Suppressor macrophage treated with lipopolysaccharide for 1 hour (primary cell): ENCODE results near the gene DNAH14.
A peak's percentile ranks its signal among the peaks of the same experiment; 100 is the strongest.

ENCODE experiments used
- DNase-seq, 3 donors: peaks; one replicate each; pipeline ENCODE4 v3.0.0-alpha.2; 2020 to 2022

Gene DNAH14

DNA sequence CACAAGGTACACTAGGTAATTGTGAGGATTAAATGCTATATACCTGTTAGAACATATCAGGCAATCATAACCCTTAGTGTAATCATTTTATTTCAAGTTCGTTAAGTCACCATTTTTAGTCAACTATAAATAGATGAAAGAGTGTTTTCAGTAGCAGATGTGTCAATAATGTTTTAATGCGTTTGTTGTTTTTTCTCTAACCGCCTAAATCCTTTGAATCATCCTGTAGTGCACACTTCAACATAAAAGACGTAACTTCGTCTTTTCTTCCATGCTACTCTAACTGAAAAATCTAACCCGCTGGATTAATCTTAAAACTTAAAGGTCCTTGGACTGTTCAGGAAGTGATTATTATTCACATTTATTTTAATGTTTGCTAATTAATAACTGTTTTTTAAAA is 505.6 kb downstream of the DNAH14 start:
- no peak for DNase-seq

GRCh38 chr1:225435487-225435886 is 506.0 kb downstream of the DNAH14 start:
- DNase-seq = no peak

DNA sequence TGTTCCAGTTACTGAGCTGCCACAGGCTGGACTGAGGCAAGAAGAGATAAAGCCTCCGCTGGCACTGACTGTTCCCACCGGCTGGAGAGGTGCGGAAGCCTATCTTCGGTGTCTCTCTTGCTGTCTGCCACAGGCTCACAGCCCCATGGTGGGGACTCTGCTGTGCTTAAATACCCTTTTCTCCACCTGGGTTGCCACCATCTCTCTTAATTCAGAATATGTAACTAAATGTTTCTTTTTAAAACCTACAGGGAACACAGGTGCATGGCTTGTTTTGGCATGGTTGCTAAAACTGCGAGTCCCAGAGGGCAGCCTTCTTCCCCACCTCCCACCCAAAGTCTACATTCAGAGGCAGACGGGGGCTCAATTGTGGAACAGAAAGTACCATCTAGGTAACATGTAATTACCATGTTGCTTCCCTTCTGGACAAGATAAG is 506.5 kb downstream of the DNAH14 start:
- no peak for DNase-seq

DNA sequence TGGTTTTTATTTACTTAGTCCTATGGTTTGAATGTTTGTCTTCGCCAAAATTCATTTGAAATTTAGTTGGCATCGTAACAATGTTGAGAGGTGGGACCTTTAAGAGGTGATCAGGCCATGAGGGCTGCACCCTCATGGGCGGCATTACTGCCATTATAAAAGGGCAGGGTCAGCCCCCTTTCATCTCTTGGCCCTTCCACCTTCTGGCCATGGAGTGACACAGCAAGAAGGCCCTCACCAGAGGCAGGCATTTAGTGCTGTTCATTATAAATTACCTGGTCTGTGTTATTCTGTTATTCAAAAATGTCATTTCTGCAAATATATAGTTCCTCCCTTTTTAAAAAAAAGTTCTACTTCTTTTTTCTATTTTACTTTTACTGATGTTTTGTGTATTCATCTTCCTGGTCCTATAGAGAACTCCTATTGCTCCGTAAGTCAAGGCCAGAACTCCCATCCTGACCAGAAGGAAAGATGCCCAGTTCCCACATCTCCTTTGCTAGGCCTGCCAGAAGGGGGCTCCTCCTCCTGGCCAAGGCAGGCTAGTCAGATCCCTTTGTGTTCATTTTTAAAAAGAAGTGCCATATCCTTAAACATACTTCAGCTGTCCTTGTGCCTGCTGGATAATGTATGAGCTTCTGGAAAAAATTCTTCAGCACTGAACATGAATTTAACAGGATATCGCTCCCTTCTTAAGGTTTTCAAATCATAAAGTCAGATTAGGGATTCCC is 508.4 kb downstream of the DNAH14 start:
- peak; percentile 52 to 60 (median 55) for DNase-seq

DNA sequence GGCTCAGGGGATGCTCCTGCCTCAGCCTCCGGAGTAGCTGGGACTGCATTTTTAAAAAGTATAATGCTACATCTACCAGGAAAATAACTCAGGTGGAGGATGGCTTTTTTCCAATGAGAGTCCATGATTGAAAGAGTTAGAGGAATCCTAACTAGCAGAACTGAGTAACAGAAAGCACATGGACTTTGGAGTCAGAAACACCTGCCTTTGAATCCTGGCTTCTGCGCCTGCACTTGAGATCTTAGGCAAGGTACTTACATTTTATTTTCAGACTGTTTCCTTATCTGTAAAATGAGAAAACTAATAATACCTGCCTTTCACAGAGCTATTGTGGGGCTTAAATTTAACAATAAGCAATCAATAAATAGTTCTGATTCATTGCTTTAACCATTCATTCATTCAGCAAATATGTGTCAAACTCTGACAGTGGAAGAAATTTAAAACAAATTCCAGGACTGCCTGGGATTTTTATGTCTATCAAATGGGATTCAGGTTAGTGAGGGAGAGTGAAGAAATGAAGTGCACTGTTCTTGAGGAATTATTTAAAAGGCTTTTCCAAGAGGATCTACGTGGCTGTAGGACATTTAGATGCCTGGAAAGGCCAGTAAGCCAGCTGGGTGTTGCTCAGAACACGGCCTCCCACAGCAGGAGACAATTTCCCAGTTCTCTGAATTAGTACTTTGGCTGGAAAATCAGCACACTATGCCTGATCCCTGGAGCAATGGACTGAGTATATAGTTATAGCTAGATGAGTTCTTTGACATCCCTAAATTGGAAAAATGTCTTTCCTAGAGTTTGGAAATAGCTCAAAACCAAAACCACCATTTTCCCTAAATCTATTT is 511.1 kb downstream of the DNAH14 start:
- no peak for DNase-seq

- peak; percentile 27 to 45 (median 37) for DNase-seq
These were observed 512.0 kb downstream of the DNAH14 start for GRCh38 chr1:225441314-225442122.

DNA sequence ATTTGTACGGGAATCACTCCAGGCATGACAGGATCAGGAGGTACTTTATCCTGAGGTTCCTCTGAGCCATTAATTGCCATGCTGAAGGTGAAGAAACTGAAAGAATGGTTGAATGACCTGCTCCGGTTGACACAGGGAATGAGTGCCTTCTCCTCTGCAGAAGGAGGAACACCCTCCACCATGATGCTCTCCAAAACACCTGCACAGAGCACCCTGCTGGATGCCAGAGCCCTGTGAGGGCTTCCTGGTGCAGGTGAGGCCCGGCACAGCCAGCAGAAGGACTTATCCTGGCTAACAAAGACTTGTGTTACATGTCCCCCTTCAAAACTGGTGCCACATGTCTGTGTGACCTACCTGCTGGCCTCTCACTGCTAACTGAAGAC is 512.6 kb downstream of the DNAH14 start:
- no peak for DNase-seq

- no peak for DNase-seq
These were observed 516.4 kb downstream of the DNAH14 start for GRCh38 chr1:225445639-225446594.

DNA sequence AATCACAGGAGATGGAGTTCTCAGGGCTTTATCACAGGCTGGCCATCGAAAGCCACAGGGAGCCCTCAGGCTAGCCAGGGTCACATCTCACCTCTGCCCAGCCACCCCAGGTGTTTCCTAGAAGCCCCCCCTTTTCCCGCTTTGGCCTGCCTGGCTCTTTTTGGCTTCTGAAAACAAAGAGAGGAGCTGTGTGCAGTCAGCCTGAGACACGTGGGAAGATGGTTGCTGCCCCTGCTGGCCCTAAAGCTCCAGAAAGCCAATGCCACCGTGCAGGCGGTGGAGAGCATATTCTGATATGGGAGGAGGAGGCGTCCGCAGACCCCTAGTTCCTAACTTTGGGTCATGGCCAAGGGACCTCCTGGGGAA is 517.1 kb downstream of the DNAH14 start:
- no peak for DNase-seq

DNA sequence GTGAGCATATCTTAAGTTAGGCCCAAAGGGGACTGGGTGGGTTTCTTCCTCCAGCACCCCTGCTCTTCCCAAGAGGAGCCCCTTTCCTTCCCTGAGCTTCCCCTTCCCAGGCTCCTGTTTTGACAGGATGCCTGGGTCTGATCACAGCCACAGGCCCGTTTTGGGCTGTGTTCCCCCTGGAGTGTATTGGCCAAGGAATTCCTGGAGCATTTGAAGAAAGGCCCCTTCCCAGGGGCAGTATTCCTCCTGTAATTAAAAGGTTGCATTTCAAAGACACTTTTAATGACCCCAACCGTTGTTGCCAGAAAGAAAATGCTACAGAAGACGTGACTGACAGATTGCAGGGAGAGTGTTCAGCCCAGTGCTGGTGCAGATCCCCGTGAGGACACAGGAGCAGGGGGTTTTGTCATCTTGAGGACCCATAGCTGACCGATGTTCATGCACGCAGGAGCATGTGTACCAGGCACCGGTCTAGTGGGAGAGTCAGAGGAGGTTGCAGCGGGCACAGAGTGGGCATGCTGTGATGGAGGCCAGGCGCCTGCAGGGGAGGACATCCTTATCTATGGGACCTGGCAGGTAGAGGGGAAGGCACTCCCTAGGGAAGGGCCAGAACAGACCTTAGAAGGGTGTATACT is 517.6 kb downstream of the DNAH14 start:
- no peak for DNase-seq

GRCh38 chr1:225447650-225448089 is 518.2 kb downstream of the DNAH14 start:
- peak in 1 of 3 donors; percentile 38 for DNase-seq

DNA sequence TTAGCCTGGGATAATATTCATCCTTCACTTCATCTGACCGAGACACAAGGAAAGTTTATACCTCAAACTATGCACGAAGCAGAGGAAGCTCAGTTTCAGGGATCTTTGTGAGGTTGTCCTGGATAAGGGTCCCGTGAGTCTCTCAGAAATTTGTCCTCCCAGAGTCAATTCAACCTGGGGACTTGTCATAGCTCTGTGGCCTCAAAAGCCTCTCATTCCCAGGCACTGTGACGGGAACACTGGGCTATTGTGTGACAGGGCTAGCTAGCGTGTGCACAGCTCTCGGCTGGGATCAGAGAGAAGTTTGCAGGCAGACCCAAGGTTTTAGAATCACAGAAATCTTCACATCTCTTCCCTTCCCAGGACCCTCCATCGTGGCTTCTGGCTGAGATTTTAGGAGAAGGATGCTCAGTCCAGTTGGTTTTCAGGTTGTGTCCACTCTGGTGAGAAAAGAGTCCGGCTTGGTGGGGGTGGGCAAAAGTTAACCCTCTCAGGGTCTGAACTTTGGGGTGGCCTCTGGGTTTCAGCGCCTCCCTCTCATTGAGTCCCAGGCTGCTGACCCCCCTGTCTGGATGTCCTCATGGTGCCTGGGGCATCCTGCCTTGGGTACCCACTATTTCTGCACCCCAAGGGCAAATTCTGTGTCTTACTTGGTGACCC is 518.8 kb downstream of the DNAH14 start:
- no peak for DNase-seq
